Keratinocyte (primary cell): ENCODE data around the gene BAHCC1. TPM values are rescaled to one million over a fixed set of nuclear protein-coding genes. Genes with fewer than 3 reads are reported as not detected.

Experiments used
- DNase-seq: peaks from one replicate; pipeline ENCODE4 v3.0.0-alpha.2; 2011; ENCODE audit warnings: low read depth, missing footprints, low spot score
- FAIRE-seq: peaks from 2 replicates; lab custom pipeline; 2011; peaks lifted over from hg19 to GRCh38; lab: Jason Lieb, UNC
- H2AFZ ChIP-seq: 2 replicates; pipeline ENCODE4 v1.6.0; 2012; ENCODE audit warnings: low read length, control low read depth, inconsistent platforms; ENCODE audit not compliant: control insufficient read depth
- H3K27ac ChIP-seq: 2 replicates; pipeline ENCODE4 v1.5.1; 2011; ENCODE audit warnings: low read length; ENCODE audit not compliant: control insufficient read depth, insufficient read depth
- H3K27me3 ChIP-seq: 3 replicates; pipeline ENCODE4 v1.6.0; 2011; ENCODE audit warnings: low read length; ENCODE audit not compliant: control insufficient read depth, insufficient read depth; ENCODE audit errors: extremely low read depth
- H3K36me3 ChIP-seq, 2 experiments: 2 replicates in 1 of 2; 3 replicates in 1 of 2; pipeline ENCODE4 v1.5.1; 2011; ENCODE audit warnings: low read length in 2 of 2, mild to moderate bottlenecking in 1 of 2; ENCODE audit not compliant: control insufficient read depth in 2 of 2, insufficient read depth in 2 of 2; ENCODE audit errors: extremely low read depth in 1 of 2
- H3K4me1 ChIP-seq: 3 replicates; pipeline ENCODE4 v1.5.1; 2011; ENCODE audit warnings: low read length; ENCODE audit not compliant: control insufficient read depth, insufficient read depth; ENCODE audit errors: extremely low read depth
- H3K4me2 ChIP-seq: 3 replicates; pipeline ENCODE4 v1.6.0; 2011; ENCODE audit warnings: low read depth, low read length; ENCODE audit not compliant: control insufficient read depth, insufficient read depth; ENCODE audit errors: extremely low read depth
- H3K4me3 ChIP-seq, 3 experiments: fragments of 200-600 bp in 1 of 3; sonication (generic) in 1 of 3; 2 replicates in 2 of 3; 3 replicates in 1 of 3; pipeline ENCODE4 v1.5.1; 2011 to 2016; ENCODE audit warnings: low read length in 3 of 3, mild to moderate bottlenecking in 3 of 3, control low read depth in 2 of 3, inconsistent platforms in 1 of 3, low read depth in 1 of 3, mixed read lengths in 1 of 3, mixed run types in 1 of 3, moderate library complexity in 1 of 3; ENCODE audit not compliant: control insufficient read depth in 2 of 3, insufficient read depth in 2 of 3; ENCODE audit errors: extremely low read depth in 1 of 3
- H3K79me2 ChIP-seq: 2 replicates; pipeline ENCODE4 v1.6.0; 2012; ENCODE audit warnings: low read length; ENCODE audit not compliant: control insufficient read depth, insufficient read depth
- H3K9ac ChIP-seq: 3 replicates; pipeline ENCODE4 v1.6.0; 2011; ENCODE audit warnings: low read length; ENCODE audit not compliant: control insufficient read depth, insufficient read depth; ENCODE audit errors: extremely low read depth
- H3K9me1 ChIP-seq: 3 replicates; pipeline ENCODE4 v1.6.0; 2011; ENCODE audit warnings: low read length; ENCODE audit not compliant: control insufficient read depth, insufficient read depth; ENCODE audit errors: extremely low read depth
- H3K9me3 ChIP-seq: 2 replicates; pipeline ENCODE4 v1.5.1; 2012; ENCODE audit warnings: low read depth, low read length; ENCODE audit not compliant: control insufficient read depth
- H4K20me1 ChIP-seq: 3 replicates; pipeline ENCODE4 v1.6.0; 2011; ENCODE audit warnings: low read length; ENCODE audit not compliant: control insufficient read depth, insufficient read depth; ENCODE audit errors: extremely low read depth
- CTCF ChIP-seq, 3 experiments: IDR thresholded peaks in 1 of 3; conservative IDR thresholded peaks in 1 of 3; optimal IDR thresholded peaks in 1 of 3; 2 replicates in 2 of 3; 3 replicates in 1 of 3; pipeline versions ENCODE3 to v1.5.1; 2011; ENCODE audit warnings: low read length in 3 of 3, mild to moderate bottlenecking in 3 of 3, moderate library complexity in 2 of 3, control low read depth in 1 of 3, inconsistent platforms in 1 of 3; ENCODE audit not compliant: insufficient read depth in 2 of 3; ENCODE audit errors: extremely low read depth in 1 of 3
- EZH2 ChIP-seq: IDR thresholded peaks from one replicate; pipeline ENCODE4 v1.6.1; 2012; ENCODE audit warnings: inconsistent platforms, mild to moderate bottlenecking, low read length, moderate library complexity
- dilution Hi-C: fragments of 300-500 bp; cut with MboI; formaldehyde crosslinking; loops from one replicate; pipeline ENCODE4 v1.7.0; 2020; ENCODE audit warnings: low sequenced_read_pairs; ENCODE audit not compliant: extremely low pct_ligation_motif_present
- polyA plus RNA-seq, 5 experiments: library from polyadenylated mRNA; depleted of rRNA in 3 of 5; stranded (reverse) in 3 of 5; stranded (forward) in 1 of 5; unstranded in 1 of 5; fragments of >200 nt; gene quantifications; 1 replicate in 1 of 5; 2 replicates in 3 of 5; 3 replicates in 1 of 5; pipeline versions ENCODE4 v1.2.1 to v1.2.3, GENCODE V29; 2011 to 2012; ENCODE audit warnings: missing spikeins in 2 of 5, low read depth in 1 of 5, low replicate concordance in 1 of 5

BAHCC1 gene
- polyA plus RNA-seq, 1 donor (not counting 4 experiments of a cell fraction or from before 2014, with no cell fraction given): 0.52 TPM

GRCh38 chr17:81388612-81389367 lies 6.5 kb upstream of the BAHCC1 start:
- Histone ChIP-seq H3K36me3 (no peaks in the 10 kb centered on the region), H3K9ac (no peak overlapping the region), H3K4me2 (no peak overlapping the region), H2AFZ (no peak overlapping the region), H3K79me2 (peaks cover 4% of the 10 kb centered on the region), H3K4me1 (peaks cover 15% of the 10 kb centered on the region), H4K20me1 (no peaks in the 10 kb centered on the region), H3K27me3 (peaks cover 7% of the 10 kb centered on the region), H3K9me3 (no peaks in the 10 kb centered on the region), H3K4me3 (no peak overlapping the region), H3K9me1 (no peaks in the 10 kb centered on the region), H3K27ac (no peak overlapping the region)
- TF ChIP-seq EZH2 (no peak), CTCF (optimal IDR thresholded peaks at IDR 0.05 in 1 of 3, IDR thresholded peaks at IDR 0.05 in 1 of 3, conservative IDR thresholded peaks at IDR 0.05 in 1 of 3; ENCODE audit: extremely low read depth in 1 of 3, insufficient read depth in 2 of 3, low read length in 3 of 3) (no peak)
- no peak for DNase-seq
- dilution Hi-C loops: no loop called here
- no peak for FAIRE-seq

- dilution Hi-C loops: no loop called here
- Histone ChIP-seq H3K4me3 (no peak overlapping the region), H3K36me3 (no peaks in the 10 kb centered on the region), H3K27me3 (peaks cover 7% of the 10 kb centered on the region), H3K79me2 (peaks cover 4% of the 10 kb centered on the region), H3K27ac (no peak overlapping the region), H2AFZ (no peak overlapping the region), H3K4me1 (peaks cover 21% of the 10 kb centered on the region), H3K9me1 (no peaks in the 10 kb centered on the region), H4K20me1 (no peaks in the 10 kb centered on the region), H3K9ac (no peak overlapping the region), H3K4me2 (no peak overlapping the region), H3K9me3 (no peaks in the 10 kb centered on the region)
- DNase-seq (no peak), FAIRE-seq (no peak)
- TF ChIP-seq EZH2 (no peak), CTCF (optimal IDR thresholded peaks at IDR 0.05 in 1 of 3, IDR thresholded peaks at IDR 0.05 in 1 of 3, conservative IDR thresholded peaks at IDR 0.05 in 1 of 3; ENCODE audit: extremely low read depth in 1 of 3, insufficient read depth in 2 of 3, low read length in 3 of 3) (no peak)
Measured at GRCh38 chr17:81389585-81389984, 5.7 kb upstream of the BAHCC1 start.
